Ascending aorta (tissue), 2 donors: ENCODE data around the gene ANGPTL2. TPM values are rescaled to one million over a fixed set of nuclear protein-coding genes. Genes with fewer than 3 reads are reported as not detected.

Experiments
- DNase-seq, 2 donors: peaks; one replicate each; pipeline ENCODE4 v3.0.0-alpha.2; 2019; ENCODE audit warnings: low spot score in 2 of 2
- H3K27ac ChIP-seq, 2 donors: fragments of 200-600 bp; sonication (generic); one replicate each; pipeline ENCODE4 v1.5.1; 2016 to 2017; ENCODE audit warnings: mild to moderate bottlenecking in 1 of 2
- H3K27me3 ChIP-seq: fragments of 200-600 bp; sonication (generic); one replicate; pipeline ENCODE4 v1.5.1; 2017
- H3K36me3 ChIP-seq, 2 donors: fragments of 200-600 bp; sonication (generic); one replicate each; pipeline ENCODE4 v1.5.1; 2016
- H3K4me1 ChIP-seq, 2 donors: fragments of 200-600 bp; sonication (generic); one replicate each; pipeline ENCODE4 v1.5.1; 2016 to 2017; ENCODE audit warnings: mild to moderate bottlenecking in 1 of 2
- H3K4me3 ChIP-seq, 2 donors: fragments of 200-600 bp; sonication (generic); one replicate each; pipeline ENCODE4 v1.5.1; 2016 to 2017; ENCODE audit warnings: mild to moderate bottlenecking in 1 of 2
- H3K9me3 ChIP-seq, 2 donors: fragments of 200-600 bp; sonication (generic); one replicate each; pipeline ENCODE4 v1.5.1; 2016
- CTCF ChIP-seq, 3 experiments: fragments of 200-600 bp in 2 of 3; fragments of 450-650 bp in 1 of 3; sonication (generic) in 2 of 3; IDR thresholded peaks; one replicate each; pipeline ENCODE4 v1.5.1; 2016 to 2019; ENCODE audit warnings: antibody characterized with exemption in 3 of 3, mild to moderate bottlenecking in 1 of 3, moderate library complexity in 1 of 3
- intact Hi-C: fragments of 100-400 bp; cut with DNase I; formaldehyde crosslinking; loops from one replicate; pipeline ENCODE4 v1.15.1; 2023
- total RNA-seq: library from RNA; depleted of rRNA; stranded (reverse); fragments of >200 nt; gene quantifications from one replicate; pipeline ENCODE4 v1.1.0, GENCODE V29; 2016

The ANGPTL2 gene
- total RNA-seq, 1 donor from 2014 or later: 19.6 TPM

- DNase-seq: peak in 1 of 2 donors; percentile 60
- H3K4me1 ChIP-seq: peaks cover 0 to 10% of the 10 kb centered on the region in 2 donors
- peak overlapping the region; percentile 71 to 75 for H3K27ac ChIP-seq
- no peak overlapping the region for H3K4me3 ChIP-seq
- no peaks in the 10 kb centered on the region for H3K36me3 ChIP-seq
- intact Hi-C loops: loop anchor here (2.0 kb wide), 1 partner anchor 69 kb away; the partner anchor contains the start of gene ANGPTL2
- H3K27me3 ChIP-seq: no peaks in the 10 kb centered on the region
- no peak for TF ChIP-seq CTCF (IDR thresholded peaks at IDR 0.05)
- no peaks in the 10 kb centered on the region for H3K9me3 ChIP-seq
Observed at GRCh38 chr9:127053960-127054359, 68.5 kb downstream of the ANGPTL2 start.

- Histone ChIP-seq H3K36me3 (no peaks in the 10 kb centered on the region), H3K4me1 (peaks cover 0 to 10% of the 10 kb centered on the region in 2 donors), H3K4me3 (no peak overlapping the region), H3K9me3 (no peaks in the 10 kb centered on the region), H3K27me3 (no peaks in the 10 kb centered on the region), H3K27ac (peak overlapping the region; percentile 71 to 75)
- intact Hi-C loops: loop anchor here (2.0 kb wide), 1 partner anchor 70 kb away; the partner anchor contains the start of gene ANGPTL2
- no peak for TF ChIP-seq CTCF (IDR thresholded peaks at IDR 0.05)
- peak in 1 of 2 donors; percentile 61 for DNase-seq
Observed at GRCh38 chr9:127053057-127053821, 69.2 kb downstream of the ANGPTL2 start.

- Histone ChIP-seq H3K27ac (no peak overlapping the region), H3K4me3 (no peak overlapping the region), H3K4me1 (peaks cover 0 to 10% of the 10 kb centered on the region in 2 donors), H3K9me3 (no peaks in the 10 kb centered on the region), H3K27me3 (no peaks in the 10 kb centered on the region), H3K36me3 (no peaks in the 10 kb centered on the region)
- no peak for TF ChIP-seq CTCF (IDR thresholded peaks at IDR 0.05)
- peak in 1 of 2 donors; percentile 45 for DNase-seq
- intact Hi-C loops: loop anchor here (2.0 kb wide), 1 partner anchor 71 kb away; the partner anchor contains the start of gene ANGPTL2
Observed at GRCh38 chr9:127051881-127052595, 70.4 kb downstream of the ANGPTL2 start.

GRCh38 chr9:127050591-127051001 is 71.8 kb downstream of the ANGPTL2 start:
- TF ChIP-seq CTCF (IDR thresholded peaks at IDR 0.05): no peak
- H3K27me3 ChIP-seq: no peaks in the 10 kb centered on the region
- peaks cover 0 to 10% of the 10 kb centered on the region in 2 donors for H3K4me1 ChIP-seq
- no peaks in the 10 kb centered on the region for H3K9me3 ChIP-seq
- peak in 1 of 2 donors; percentile 42 for DNase-seq
- intact Hi-C loops: no loop called here
- H3K27ac ChIP-seq: no peak overlapping the region
- no peaks in the 10 kb centered on the region for H3K36me3 ChIP-seq
- no peak overlapping the region for H3K4me3 ChIP-seq

- no peaks in the 10 kb centered on the region for H3K36me3 ChIP-seq
- intact Hi-C loops: no loop called here
- H3K27me3 ChIP-seq: no peaks in the 10 kb centered on the region
- H3K27ac ChIP-seq: no peak overlapping the region
- no peak overlapping the region for H3K4me3 ChIP-seq
- no peak for TF ChIP-seq CTCF (IDR thresholded peaks at IDR 0.05)
- DNase-seq: no peak
- H3K9me3 ChIP-seq: no peaks in the 10 kb centered on the region
- peaks cover 0 to 10% of the 10 kb centered on the region in 2 donors for H3K4me1 ChIP-seq
Observed at GRCh38 chr9:127050152-127050551, 72.3 kb downstream of the ANGPTL2 start.
